OCI-LY1 (cell line): ENCODE measurements around the gene DYNC2H1.

Source experiments
- H2AFZ ChIP-seq: fragments of 200-600 bp; sonication (generic), shearing (Covaris generic); 2 replicates; pipeline ENCODE4 v1.6.0; 2014; ENCODE audit warnings: antibody characterized with exemption, mild to moderate bottlenecking, low read length
- H3F3A ChIP-seq: fragments of 200-600 bp; sonication (generic), shearing (Covaris generic); 2 replicates; pipeline ENCODE4 v1.6.0; 2014; ENCODE audit warnings: mild to moderate bottlenecking, antibody characterized with exemption, low read length, moderate library complexity; ENCODE audit not compliant: insufficient read depth
- H3K27ac ChIP-seq: fragments of 200-600 bp; sonication (generic); 2 replicates; pipeline ENCODE4 v1.5.1; 2014; ENCODE audit warnings: low read length, mixed run types, mild to moderate bottlenecking, low read depth; ENCODE audit not compliant: poor library complexity, severe bottlenecking
- H3K27me3 ChIP-seq: fragments of 200-600 bp; sonication (generic); 2 replicates; pipeline ENCODE4 v1.6.0; 2014; ENCODE audit warnings: antibody characterized with exemption, mild to moderate bottlenecking, low read length, moderate library complexity; ENCODE audit not compliant: insufficient read depth
- H3K36me3 ChIP-seq: fragments of 200-600 bp; sonication (generic); 2 replicates; pipeline ENCODE4 v1.6.1; 2014; ENCODE audit warnings: mild to moderate bottlenecking, antibody characterized with exemption, low read length, moderate library complexity, mixed read lengths; ENCODE audit not compliant: insufficient read depth
- H3K4me1 ChIP-seq: fragments of 200-600 bp; sonication (generic); 2 replicates; pipeline ENCODE4 v1.5.1; 2014; ENCODE audit warnings: mild to moderate bottlenecking, low read length, moderate library complexity; ENCODE audit not compliant: insufficient read depth, severe bottlenecking
- H3K4me2 ChIP-seq: fragments of 200-600 bp; sonication (generic), shearing (Covaris generic); 2 replicates; pipeline ENCODE4 v1.6.1; 2014; ENCODE audit warnings: low read length
- H3K4me3 ChIP-seq: fragments of 200-600 bp; sonication (generic); 2 replicates; pipeline ENCODE4 v1.5.1; 2014; ENCODE audit warnings: low read length, low read depth, mild to moderate bottlenecking, mixed read lengths; ENCODE audit not compliant: poor library complexity, severe bottlenecking
- H3K79me2 ChIP-seq: fragments of 200-600 bp; shearing (Covaris generic); 2 replicates; pipeline ENCODE4 v1.6.1; 2016; ENCODE audit warnings: mixed run types, low read length, mixed read lengths; ENCODE audit not compliant: insufficient read depth
- H3K9ac ChIP-seq: fragments of 200-600 bp; sonication (generic), shearing (Covaris generic); 2 replicates; pipeline ENCODE4 v1.6.1; 2014; ENCODE audit warnings: mild to moderate bottlenecking, low read length, mixed read lengths
- H3K9me2 ChIP-seq: fragments of 200-600 bp; sonication (generic), shearing (Covaris generic); 2 replicates; pipeline ENCODE4 v1.6.1; 2014; ENCODE audit warnings: low read depth, mild to moderate bottlenecking, low read length, mixed read lengths
- H3K9me3 ChIP-seq: fragments of 200-600 bp; shearing (Covaris generic); 2 replicates; pipeline ENCODE4 v1.6.1; 2014; ENCODE audit warnings: low read length, mixed read lengths
- H4K20me1 ChIP-seq: fragments of 200-600 bp; sonication (generic), shearing (Covaris generic); 2 replicates; pipeline ENCODE4 v1.6.0; 2016; ENCODE audit warnings: mild to moderate bottlenecking, low read length; ENCODE audit not compliant: insufficient read depth
- CTCF ChIP-seq: fragments of 200-600 bp; sonication (generic), shearing (Covaris generic); IDR thresholded peaks from 2 replicates; pipeline ENCODE4 v1.5.1; 2017; ENCODE audit warnings: mild to moderate bottlenecking, antibody characterized with exemption, low read length, moderate library complexity, mixed read lengths
- EZH2 ChIP-seq: fragments of 200-600 bp; sonication (generic), shearing (Covaris generic); IDR thresholded peaks from 2 replicates; pipeline ENCODE4 v1.8.0; 2017; ENCODE audit warnings: borderline replicate concordance, mixed run types, mild to moderate bottlenecking, antibody characterized with exemption, low read length, moderate library complexity, mixed read lengths

The DYNC2H1 gene

GRCh38 chr11:103097279-103097678, 11.9 kb upstream of the DYNC2H1 start:
- Histone ChIP-seq H4K20me1 (no peaks in the 10 kb centered on the region), H3K4me2 (no peak overlapping the region), H3K27ac (no peak overlapping the region), H3K27me3 (no peaks in the 10 kb centered on the region), H3K4me3 (no peak overlapping the region), H2AFZ (no peak overlapping the region), H3K9me3 (no peaks in the 10 kb centered on the region), H3K9me2 (no peaks in the 10 kb centered on the region), H3K36me3 (no peaks in the 10 kb centered on the region), H3K4me1 (peaks cover 8% of the 10 kb centered on the region), H3F3A (no peaks in the 10 kb centered on the region), H3K9ac (no peak overlapping the region), H3K79me2 (no peaks in the 10 kb centered on the region)
- TF ChIP-seq EZH2 = no peak
- no peak for TF ChIP-seq CTCF

GRCh38 chr11:103109818-103110388, 677 bp downstream of the DYNC2H1 start:
- Histone ChIP-seq H3K9me2 (no peaks in the 10 kb centered on the region), H3K4me3 (peak overlapping the region; percentile 64), H3K36me3 (no peaks in the 10 kb centered on the region), H3K9ac (peak overlapping the region; percentile 41; the same call in 1 of the 2 replicates), H3K27ac (no peak overlapping the region), H3K4me2 (peak overlapping the region; percentile 87), H3F3A (no peaks in the 10 kb centered on the region), H3K27me3 (peaks cover 4% of the 10 kb centered on the region; the same call in 1 of the 2 replicates), H3K9me3 (no peaks in the 10 kb centered on the region), H2AFZ (0 out of 2 replicates have a peak overlapping the region, but pooled peaks have one; percentile 76), H3K4me1 (peaks cover 14% of the 10 kb centered on the region), H4K20me1 (no peaks in the 10 kb centered on the region), H3K79me2 (no peaks in the 10 kb centered on the region)
- TF ChIP-seq CTCF = no peak
- TF ChIP-seq EZH2 = no peak

- H4K20me1 ChIP-seq = no peaks in the 10 kb centered on the region
- TF ChIP-seq EZH2 = no peak
- peak; percentile 20; the same call in 1 of the 2 replicates for TF ChIP-seq CTCF
- no peak overlapping the region for H3K27ac ChIP-seq
- H3K27me3 ChIP-seq = peaks cover 4% of the 10 kb centered on the region; the same call in 1 of the 2 replicates
- no peaks in the 10 kb centered on the region for H3K9me3 ChIP-seq
- H3K4me2 ChIP-seq = no peak overlapping the region
- no peaks in the 10 kb centered on the region for H3F3A ChIP-seq
- H3K9me2 ChIP-seq = no peaks in the 10 kb centered on the region
- no peak overlapping the region for H3K4me3 ChIP-seq
- no peaks in the 10 kb centered on the region for H3K79me2 ChIP-seq
- H3K36me3 ChIP-seq = no peaks in the 10 kb centered on the region
- no peak overlapping the region for H2AFZ ChIP-seq
- H3K4me1 ChIP-seq = peaks cover 14% of the 10 kb centered on the region
- H3K9ac ChIP-seq = no peak overlapping the region
Measured at GRCh38 chr11:103110391-103110790, 1.2 kb downstream of the DYNC2H1 start.
